ENCODE results near the gene MFSD11.
"Not testable (repeated sequence)": the region's sequence is repeated elsewhere in the genome, so short reads cannot be mapped to it uniquely, and the experiment has no call there.

Gene MFSD11

GRCh38 chr17:76709077-76709950 lies 28.6 kb upstream of the MFSD11 start:
- no peak for DNase-seq

GRCh38 chr17:76709951-76710862 lies 27.7 kb upstream of the MFSD11 start:
- not testable (repeated sequence) for DNase-seq

DNA sequence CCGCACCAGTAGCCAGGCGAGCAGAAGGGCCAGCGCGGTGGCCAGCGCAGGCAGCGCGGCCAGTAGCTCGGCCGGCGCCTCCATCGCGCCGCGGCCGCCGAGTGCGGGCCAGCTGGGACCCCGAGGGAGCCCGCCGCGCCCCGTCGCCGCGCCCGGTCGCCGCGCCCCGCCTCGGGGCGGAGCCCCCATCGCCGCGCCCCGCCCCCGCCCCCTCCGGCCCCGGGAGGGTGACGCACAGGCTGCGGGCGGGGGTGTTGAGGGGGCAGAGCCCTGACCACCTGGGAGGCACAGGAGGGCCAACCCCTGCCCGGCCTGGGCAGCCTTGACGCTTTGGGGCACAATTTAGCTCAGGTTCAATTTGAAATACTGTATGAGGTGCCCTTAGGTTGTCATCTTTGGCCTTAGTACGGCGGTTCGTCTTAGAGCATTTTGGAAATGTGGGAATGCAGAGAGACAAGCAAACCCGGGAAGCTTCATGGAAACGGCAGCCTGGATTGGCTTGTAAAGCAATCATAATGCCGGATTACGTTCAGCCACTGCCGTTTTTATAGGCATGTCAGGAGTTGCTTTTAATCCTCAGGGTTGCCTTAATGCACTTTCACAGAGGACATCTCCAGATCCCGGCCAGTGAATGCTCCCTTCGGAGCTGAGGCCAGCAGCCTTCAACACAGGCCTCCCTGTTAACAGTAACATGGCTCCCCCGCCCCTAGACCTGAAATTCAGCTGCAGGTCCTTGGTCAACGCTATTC lies 26.9 kb upstream of the MFSD11 start, which contains the start of gene MXRA7:
TSS of gene MXRA7 (minus strand) at position 103 of the 749 bp plus-strand sequence. CDS start at position 84, 19 bp downstream.
- DNase-seq = peak; percentile 86

- DNase-seq = not testable (repeated sequence)
Observed at GRCh38 chr17:76712321-76712720, 25.6 kb upstream of the MFSD11 start.

DNA sequence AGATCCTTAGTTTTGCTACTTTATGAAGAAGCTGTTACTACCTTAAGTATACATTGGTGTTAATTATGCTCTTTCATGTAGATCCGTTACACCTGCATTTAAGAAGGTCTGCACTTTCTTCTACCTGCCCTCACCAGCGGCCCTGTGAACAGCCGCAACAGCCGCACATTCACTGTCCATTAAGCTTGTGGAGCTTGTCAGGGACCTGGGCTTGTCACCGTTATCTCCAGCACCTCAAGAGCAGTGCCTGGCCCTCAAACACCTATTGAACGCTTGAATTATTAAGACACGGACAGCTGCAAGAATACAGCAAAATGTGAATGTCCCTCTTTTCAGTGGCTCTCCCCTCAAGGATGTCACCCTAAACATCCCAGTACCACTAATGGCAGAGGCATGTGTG lies 24.2 kb upstream of the MFSD11 start:
- DNase-seq = no peak

DNA sequence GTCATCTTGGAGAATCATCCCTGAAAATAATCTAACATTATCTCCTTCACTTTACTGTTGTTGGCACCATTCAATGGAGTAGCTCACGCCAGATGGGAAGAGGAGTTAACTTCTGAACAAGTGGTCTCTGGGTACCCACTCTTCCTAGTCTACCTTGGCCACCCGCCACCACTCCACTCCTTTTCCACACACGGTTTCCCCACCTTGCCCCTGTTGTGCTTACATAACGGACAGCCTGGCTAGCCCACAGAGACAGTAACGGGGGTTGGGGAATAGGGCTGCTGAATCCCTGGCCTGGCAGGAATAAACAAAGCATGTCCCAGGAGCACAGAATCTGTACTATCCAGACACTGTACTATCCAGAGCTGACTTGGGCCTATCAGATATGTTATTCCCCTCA lies 23.6 kb upstream of the MFSD11 start:
- no peak for DNase-seq

- DNase-seq = peak; percentile 91
Observed at GRCh38 chr17:76714822-76715495, 23.0 kb upstream of the MFSD11 start.

DNA sequence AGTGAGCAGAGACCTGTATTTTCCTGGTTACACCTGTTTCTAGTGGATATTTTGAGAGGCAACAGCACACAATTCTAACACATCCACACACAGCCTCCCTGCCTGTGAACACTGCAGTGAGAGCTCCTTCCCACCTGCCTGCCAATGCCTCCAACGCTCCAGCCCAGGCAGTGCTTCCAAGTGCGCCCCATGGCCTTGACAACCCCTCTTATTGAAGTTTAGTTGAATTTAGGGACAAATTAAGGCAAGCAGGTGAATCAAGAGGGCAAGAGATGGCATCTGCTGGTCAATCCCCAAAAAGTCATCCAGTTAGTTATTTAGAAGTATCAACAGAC lies 22.5 kb upstream of the MFSD11 start:
- DNase-seq = no peak

- peak; percentile 69 for DNase-seq
Observed at GRCh38 chr17:76716146-76716838, 21.6 kb upstream of the MFSD11 start.

DNA sequence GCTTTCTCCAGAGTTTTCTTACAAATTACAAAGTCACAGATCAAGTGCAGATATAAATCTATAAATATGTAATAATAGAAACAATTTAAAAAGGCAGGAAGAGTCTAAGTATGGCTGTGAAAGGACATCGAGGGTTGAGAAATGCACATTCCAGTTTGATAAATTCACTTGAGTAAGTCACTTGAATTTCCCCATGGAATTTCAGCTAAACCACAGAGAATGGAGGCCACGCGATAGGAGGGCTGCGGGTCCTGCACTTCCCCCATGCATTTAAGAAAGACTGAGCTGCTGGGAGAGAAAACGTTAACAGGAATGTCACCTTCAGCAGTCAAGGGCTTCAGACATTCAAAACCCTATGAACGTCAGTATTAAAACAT lies 21.1 kb upstream of the MFSD11 start:
- DNase-seq = peak; percentile 14

DNA sequence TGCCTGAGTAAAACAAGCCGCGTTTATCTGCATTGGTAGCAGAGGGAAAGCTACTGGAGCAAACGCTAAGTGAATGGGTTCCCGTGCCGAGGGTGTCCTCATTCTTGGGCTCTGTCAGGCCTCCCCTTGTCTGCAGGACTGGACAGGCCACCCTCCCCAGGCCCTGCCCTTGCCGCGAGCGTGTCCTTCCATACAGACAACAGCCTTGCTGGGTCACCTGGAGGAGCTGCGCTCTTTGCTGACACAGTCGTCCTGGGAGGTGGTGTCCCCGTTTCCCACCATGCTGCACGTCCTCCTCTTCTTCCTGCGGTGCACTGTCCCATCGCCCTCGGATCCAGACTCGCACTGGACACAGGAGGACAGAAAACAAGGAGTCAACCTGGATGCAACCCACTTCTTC lies 19.4 kb upstream of the MFSD11 start:
- peak; percentile 62 for DNase-seq

DNA sequence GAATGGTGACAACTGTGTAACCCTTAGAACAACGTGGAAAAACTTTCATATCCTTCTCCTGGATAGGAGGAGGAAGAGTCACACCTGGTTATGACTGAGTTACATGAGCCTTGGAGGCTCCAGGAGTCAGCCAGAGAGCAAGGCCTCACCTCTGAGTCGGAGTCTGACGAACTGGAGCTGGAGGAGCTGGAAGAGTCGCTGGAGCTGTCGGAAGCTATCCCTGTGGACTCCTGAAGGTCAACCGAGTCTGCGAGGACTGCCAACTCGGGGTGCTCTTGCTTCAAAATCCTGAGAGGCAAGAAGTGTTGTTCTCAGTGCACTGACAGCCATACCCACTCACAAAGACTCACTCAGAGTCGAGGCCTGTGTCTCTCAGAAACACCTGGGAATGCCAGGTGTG lies 17.7 kb upstream of the MFSD11 start:
- DNase-seq = peak; percentile 30

- DNase-seq = peak; percentile 49
Observed at GRCh38 chr17:76720941-76721340, 17.0 kb upstream of the MFSD11 start.

DNA sequence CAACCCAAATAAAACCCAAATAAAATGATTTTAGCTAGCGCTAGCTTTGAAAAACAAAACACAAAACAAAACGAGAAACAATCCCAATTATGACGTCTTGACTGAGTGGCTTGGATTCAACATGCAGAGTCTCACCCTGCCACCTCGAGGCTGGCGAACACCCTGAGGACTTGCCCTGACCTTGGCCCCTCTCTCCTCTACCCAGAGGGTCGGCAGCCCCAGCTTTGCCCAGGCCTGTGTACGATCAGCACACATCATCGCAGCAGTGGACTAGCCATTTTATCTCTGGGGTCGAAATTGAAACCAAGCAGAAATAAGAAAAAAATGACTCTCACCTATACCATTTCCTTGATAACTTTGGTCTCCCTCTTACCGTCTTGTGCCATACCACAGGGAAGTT lies 16.5 kb upstream of the MFSD11 start:
- peak; percentile 38 for DNase-seq

DNA sequence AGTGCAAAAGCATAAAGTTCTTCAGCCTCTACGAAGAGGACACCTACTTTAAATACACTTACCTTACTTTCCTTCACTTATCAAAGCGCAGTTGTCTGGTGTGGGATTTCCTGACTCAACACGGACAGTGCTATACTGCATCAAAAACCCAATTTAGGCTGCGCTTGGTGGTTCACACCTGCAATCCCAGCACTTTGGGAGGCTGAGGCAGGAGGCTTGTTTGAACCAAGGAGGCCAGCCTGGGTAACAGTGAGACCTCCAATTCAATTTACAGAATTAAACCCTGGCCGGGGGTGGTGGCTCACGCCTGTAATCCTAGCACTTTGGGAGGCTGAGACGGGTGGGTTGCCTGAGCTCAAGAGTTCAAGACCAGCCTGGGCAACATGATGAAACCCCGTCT lies 15.6 kb upstream of the MFSD11 start:
- peak; percentile 31 for DNase-seq

- DNase-seq = peak; percentile 47
Observed at GRCh38 chr17:76722977-76723376, 14.9 kb upstream of the MFSD11 start.

DNA sequence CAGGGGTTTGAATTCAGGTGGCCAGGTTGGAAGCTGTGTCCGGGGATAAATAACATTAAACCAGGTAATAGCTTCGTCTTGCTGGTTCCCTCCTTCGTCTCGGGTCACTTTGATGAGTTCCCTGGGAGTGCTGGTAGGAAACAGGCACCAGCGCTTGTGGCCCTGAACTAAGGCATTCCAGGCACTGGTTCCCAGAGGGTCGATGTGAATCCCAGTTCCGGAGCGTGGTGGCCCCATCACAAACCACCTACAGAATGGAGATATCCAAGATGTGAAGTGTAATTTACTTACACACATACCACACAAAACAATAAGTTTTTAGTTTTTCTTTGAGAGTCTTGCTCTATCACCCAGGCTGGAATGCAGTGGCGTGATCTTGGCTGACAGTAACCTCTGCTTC lies 14.1 kb upstream of the MFSD11 start:
- peak; percentile 60 for DNase-seq

GRCh38 chr17:76725580-76726230 lies 12.2 kb upstream of the MFSD11 start:
- DNase-seq = peak; percentile 91

DNA sequence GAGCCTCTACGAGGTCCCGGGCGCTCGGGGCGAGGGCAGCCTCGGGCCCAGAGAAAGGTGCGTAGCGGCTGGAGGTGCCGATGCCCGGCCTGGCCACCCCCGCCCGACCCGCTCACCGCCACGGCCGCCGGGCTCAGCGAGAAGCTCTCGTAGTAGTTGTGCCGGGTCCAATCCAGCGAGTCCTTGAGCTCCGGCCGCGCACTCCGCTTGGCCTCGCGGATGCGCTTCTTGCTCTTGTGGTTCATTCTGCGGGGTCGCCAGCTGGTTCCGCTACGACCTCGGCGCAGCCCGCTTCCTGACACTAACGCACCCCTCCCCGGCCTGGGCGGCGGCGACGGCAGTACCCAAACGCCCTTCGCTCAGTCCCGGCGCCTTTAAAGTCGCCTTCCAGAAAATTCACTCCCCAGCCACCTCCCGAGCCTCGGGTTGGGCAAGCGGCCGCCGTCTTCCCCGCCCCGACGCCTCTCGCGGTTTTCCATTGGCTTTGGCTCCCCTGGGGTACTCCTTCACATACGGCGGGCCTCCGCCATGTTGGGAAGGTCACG lies 11.6 kb upstream of the MFSD11 start, which contains the start of gene JMJD6:
TSS of gene JMJD6 (minus strand) at position 376 of the 545 bp plus-strand sequence. CDS start at position 245, 131 bp downstream.
- DNase-seq = peak; percentile 98

DNA sequence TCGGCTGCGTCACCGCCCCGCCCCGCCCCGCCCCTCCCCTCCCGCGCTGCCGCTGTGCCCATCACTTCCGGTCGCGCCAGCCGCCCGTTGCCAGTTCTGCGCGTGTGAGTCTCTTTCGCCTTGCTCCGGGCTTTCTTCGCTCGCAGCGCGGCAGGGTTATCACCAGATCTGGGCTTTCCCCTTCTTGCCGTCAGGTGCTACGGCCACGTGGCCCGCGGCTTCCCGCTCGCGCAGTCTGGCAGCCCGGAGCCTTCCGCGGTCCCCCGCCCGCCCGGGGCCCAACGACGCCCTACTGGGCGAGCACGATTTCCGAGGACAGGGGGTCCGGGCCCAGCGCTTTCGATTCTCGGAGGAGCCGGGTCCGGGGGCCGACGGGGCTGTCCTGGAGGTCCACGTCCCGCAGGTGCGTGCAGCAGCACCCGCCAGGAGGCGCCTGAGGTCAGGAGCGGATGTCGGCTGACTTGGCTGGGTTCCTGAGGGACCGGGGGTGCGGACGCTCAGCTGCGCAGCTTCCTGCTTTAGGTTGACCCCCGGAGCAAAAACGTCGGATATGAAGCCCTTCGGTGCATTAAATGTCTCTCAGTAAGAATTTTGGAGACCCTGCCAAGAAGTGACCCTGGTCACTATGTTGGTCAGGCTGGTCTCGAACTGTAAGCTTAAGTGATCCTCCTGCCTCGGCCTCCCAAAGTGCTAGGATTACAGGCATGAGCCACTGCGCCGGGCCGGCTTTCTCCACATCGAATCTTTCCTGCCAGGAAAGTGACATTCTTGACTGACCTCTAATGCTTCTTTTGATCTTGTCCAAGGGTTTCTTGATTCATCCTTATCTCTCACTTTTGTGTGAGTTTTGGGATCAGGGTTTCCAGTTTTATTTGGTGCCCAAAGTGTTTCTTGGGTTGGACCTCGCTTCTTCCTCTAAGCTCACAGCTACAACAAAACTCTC lies 10.9 kb upstream of the MFSD11 start, which contains the start of gene METTL23:
TSS of gene METTL23 (plus strand) at position 64 of the 943 bp plus-strand sequence. CDS start 2,872 bp downstream, outside the sequence.
- no peak for DNase-seq
